H9 (cell line): Measurements from ENCODE around the gene TRIM44. TPM values are rescaled to one million over a fixed set of nuclear protein-coding genes. Genes with fewer than 3 reads are reported as not detected.

Source experiments
- DNase-seq: peaks from one replicate; pipeline ENCODE4 v3.0.0-alpha.2; 2017
- H2AFZ ChIP-seq: one replicate; pipeline ENCODE4 v1.6.1; 2013; ENCODE audit warnings: mild to moderate bottlenecking, low read length, control low read depth, moderate library complexity
- H2AK5ac ChIP-seq: 2 replicates; pipeline ENCODE4 v1.6.1; 2013; ENCODE audit warnings: low read length, control low read depth, mixed read lengths; ENCODE audit not compliant: insufficient read length
- H2BK120ac ChIP-seq: one replicate; pipeline ENCODE4 v1.6.1; 2013; ENCODE audit warnings: low read depth, mild to moderate bottlenecking, low read length, control low read depth, inconsistent platforms; ENCODE audit not compliant: poor library complexity, severe bottlenecking
- H2BK12ac ChIP-seq: 2 replicates; pipeline ENCODE4 v1.6.1; 2013; ENCODE audit warnings: low read length, control low read depth, mixed read lengths, low read depth; ENCODE audit not compliant: insufficient read length
- H2BK15ac ChIP-seq: 2 replicates; pipeline ENCODE4 v1.6.1; 2013; ENCODE audit warnings: low read depth, low read length, control low read depth
- H2BK20ac ChIP-seq: one replicate; pipeline ENCODE4 v1.6.1; 2013; ENCODE audit warnings: low read depth, mild to moderate bottlenecking, low read length, control low read depth, inconsistent platforms; ENCODE audit not compliant: poor library complexity, severe bottlenecking
- H2BK5ac ChIP-seq: 2 replicates; pipeline ENCODE4 v1.6.1; 2013; ENCODE audit warnings: low read length, control low read depth, mixed read lengths; ENCODE audit not compliant: insufficient read length
- H3K14ac ChIP-seq: 2 replicates; pipeline ENCODE4 v1.6.1; 2013; ENCODE audit warnings: low read length, control low read depth; ENCODE audit not compliant: insufficient read depth
- H3K18ac ChIP-seq: 2 replicates; pipeline ENCODE4 v1.6.1; 2013; ENCODE audit warnings: low read depth, mild to moderate bottlenecking, mixed read lengths, low read length, control low read depth; ENCODE audit not compliant: insufficient read length
- H3K23ac ChIP-seq: 2 replicates; pipeline ENCODE4 v1.6.1; 2013; ENCODE audit warnings: low read length, control low read depth, mixed read lengths, low read depth; ENCODE audit not compliant: insufficient read length
- H3K23me2 ChIP-seq: 2 replicates; pipeline ENCODE4 v1.6.1; 2013; ENCODE audit warnings: low read depth, mild to moderate bottlenecking, mixed read lengths, low read length, control low read depth; ENCODE audit not compliant: insufficient read length, poor library complexity, severe bottlenecking
- H3K27ac ChIP-seq: 2 replicates; pipeline ENCODE4 v1.5.1; 2013; ENCODE audit warnings: low read length, control low read depth, mixed read lengths, low read depth; ENCODE audit not compliant: insufficient read length
- H3K27me3 ChIP-seq: 2 replicates; pipeline ENCODE4 v1.6.1; 2013; ENCODE audit warnings: low read length, control low read depth, inconsistent platforms; ENCODE audit not compliant: insufficient read depth
- H3K4ac ChIP-seq: 2 replicates; pipeline ENCODE4 v1.6.1; 2013; ENCODE audit warnings: low read depth, mild to moderate bottlenecking, control low read depth, inconsistent platforms, low read length, moderate library complexity
- H3K4me1 ChIP-seq: 2 replicates; pipeline ENCODE4 v1.6.1; 2013; ENCODE audit warnings: low read length, control low read depth, inconsistent platforms; ENCODE audit not compliant: insufficient read depth
- H3K4me2 ChIP-seq: 2 replicates; pipeline ENCODE4 v1.6.1; 2013; ENCODE audit warnings: low read length, control low read depth, mixed read lengths; ENCODE audit not compliant: insufficient read length, insufficient read depth
- H3K56ac ChIP-seq: 2 replicates; pipeline ENCODE4 v1.6.1; 2013; ENCODE audit warnings: low read depth, mild to moderate bottlenecking, mixed read lengths, low read length, control low read depth; ENCODE audit not compliant: insufficient read length
- H3K79me1 ChIP-seq: 2 replicates; pipeline ENCODE4 v1.6.1; 2013; ENCODE audit warnings: low read depth, mild to moderate bottlenecking, moderate library complexity, low read length, control low read depth, inconsistent platforms; ENCODE audit not compliant: insufficient read depth, poor library complexity, severe bottlenecking
- H3K79me2 ChIP-seq: 2 replicates; pipeline ENCODE4 v1.6.1; 2013; ENCODE audit warnings: low read length, control low read depth, inconsistent platforms; ENCODE audit not compliant: insufficient read depth
- H3K9ac ChIP-seq: 2 replicates; pipeline ENCODE4 v1.6.1; 2013; ENCODE audit warnings: low read length, control low read depth, mixed read lengths; ENCODE audit not compliant: insufficient read length; ENCODE audit errors: extremely low read depth
- H3K9me3 ChIP-seq: one replicate; pipeline ENCODE4 v1.6.1; 2013; ENCODE audit warnings: low read depth, low read length, inconsistent platforms; ENCODE audit not compliant: control insufficient read depth
- H3T11ph ChIP-seq: one replicate; pipeline ENCODE4 v1.6.1; 2013; ENCODE audit warnings: mild to moderate bottlenecking, low read length, control low read depth, inconsistent platforms
- H4K20me1 ChIP-seq: one replicate; pipeline ENCODE4 v1.6.1; 2013; ENCODE audit not compliant: control insufficient read depth, insufficient read length, insufficient read depth
- H4K5ac ChIP-seq: 2 replicates; pipeline ENCODE4 v1.6.1; 2013; ENCODE audit warnings: low read depth, mild to moderate bottlenecking, mixed read lengths, low read length, control low read depth; ENCODE audit not compliant: insufficient read length
- H4K8ac ChIP-seq: replicated peaks from 2 replicates; pipeline ENCODE4 v1.6.1; 2013; ENCODE audit warnings: low read length, control low read depth, mixed read lengths, low read depth; ENCODE audit not compliant: insufficient read length
- H4K91ac ChIP-seq: 2 replicates; pipeline ENCODE4 v1.6.1; 2013; ENCODE audit warnings: low read depth, mild to moderate bottlenecking, moderate library complexity, mixed read lengths, low read length, control low read depth; ENCODE audit not compliant: insufficient read length
- H3K27ac Mint-ChIP-seq, 3 experiments: 2 replicates in 2 of 3; 3 replicates in 1 of 3; pipeline ENCODE4 v1.8.0; 2020 to 2021; ENCODE audit warnings: mixed read lengths in 3 of 3, mild to moderate bottlenecking in 1 of 3, moderate library complexity in 1 of 3
- H3K27me3 Mint-ChIP-seq: 2 replicates; pipeline ENCODE4 v1.8.0; 2021; ENCODE audit warnings: low read depth, mild to moderate bottlenecking, moderate library complexity, mixed read lengths
- H3K36me3 Mint-ChIP-seq, 3 experiments: 2 replicates in 2 of 3; 3 replicates in 1 of 3; pipeline ENCODE4 v1.8.0; 2020 to 2021; ENCODE audit warnings: low read depth in 3 of 3, mixed read lengths in 3 of 3; ENCODE audit not compliant: insufficient read depth in 1 of 3
- H3K4me1 Mint-ChIP-seq, 2 experiments: 2 replicates each; pipeline ENCODE4 v1.8.0; 2020; ENCODE audit warnings: mixed read lengths in 2 of 2
- H3K4me3 Mint-ChIP-seq, 2 experiments: 2 replicates in 1 of 2; 3 replicates in 1 of 2; pipeline ENCODE4 v1.8.0; 2020 to 2021; ENCODE audit warnings: mild to moderate bottlenecking in 2 of 2, mixed read lengths in 2 of 2, moderate library complexity in 1 of 2
- H3K9me3 Mint-ChIP-seq, 2 experiments: 2 replicates in 1 of 2; 3 replicates in 1 of 2; pipeline ENCODE4 v1.8.0; 2020; ENCODE audit warnings: mild to moderate bottlenecking in 2 of 2, mixed read lengths in 2 of 2, moderate library complexity in 1 of 2
- WGBS: extraction: QIAGEN DNeasy Blood & Tissue Kit; methylation state at CpG from one replicate; pipeline ENCODE4 v1.1.7; 2013; ENCODE audit warnings: missing lambda C conversion rate, low lambda C conversion rate, mixed read lengths; ENCODE audit not compliant: insufficient read length; ENCODE audit errors: extremely low coverage; 5-methylcytosine and 5-hydroxymethylcytosine counted together
- total RNA-seq: library from RNA; stranded (reverse); gene quantifications from 2 replicates; pipeline ENCODE4 v1.2.1, GENCODE V29; 2021
- TF ChIP-seq, protein P1 (sequence below): fragments of 200-600 bp; sonication (generic); conservative IDR thresholded peaks from 3 replicates; pipeline ENCODE4 v1.8.0; 2021; ENCODE audit warnings: antibody characterized with exemption, mild to moderate bottlenecking

The TRIM44 gene
- total RNA-seq, 1 experiment from 2014 or later: 37.7 TPM

- no peak overlapping the region for H3K4ac ChIP-seq
These were observed 196.7 kb downstream of the TRIM44 start for GRCh38 chr11:35859301-35859700.

More at GRCh38 chr11:35859301-35859700, 196.7 kb downstream of the TRIM44 start:
- no peak overlapping the region for H2BK20ac ChIP-seq
- TF ChIP-seq, protein P1, sequence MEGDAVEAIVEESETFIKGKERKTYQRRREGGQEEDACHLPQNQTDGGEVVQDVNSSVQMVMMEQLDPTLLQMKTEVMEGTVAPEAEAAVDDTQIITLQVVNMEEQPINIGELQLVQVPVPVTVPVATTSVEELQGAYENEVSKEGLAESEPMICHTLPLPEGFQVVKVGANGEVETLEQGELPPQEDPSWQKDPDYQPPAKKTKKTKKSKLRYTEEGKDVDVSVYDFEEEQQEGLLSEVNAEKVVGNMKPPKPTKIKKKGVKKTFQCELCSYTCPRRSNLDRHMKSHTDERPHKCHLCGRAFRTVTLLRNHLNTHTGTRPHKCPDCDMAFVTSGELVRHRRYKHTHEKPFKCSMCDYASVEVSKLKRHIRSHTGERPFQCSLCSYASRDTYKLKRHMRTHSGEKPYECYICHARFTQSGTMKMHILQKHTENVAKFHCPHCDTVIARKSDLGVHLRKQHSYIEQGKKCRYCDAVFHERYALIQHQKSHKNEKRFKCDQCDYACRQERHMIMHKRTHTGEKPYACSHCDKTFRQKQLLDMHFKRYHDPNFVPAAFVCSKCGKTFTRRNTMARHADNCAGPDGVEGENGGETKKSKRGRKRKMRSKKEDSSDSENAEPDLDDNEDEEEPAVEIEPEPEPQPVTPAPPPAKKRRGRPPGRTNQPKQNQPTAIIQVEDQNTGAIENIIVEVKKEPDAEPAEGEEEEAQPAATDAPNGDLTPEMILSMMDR: no peak
- H3K4me2 ChIP-seq: no peak overlapping the region
- H3K27me3 ChIP-seq: no peaks in the 10 kb centered on the region
- no peaks in the 10 kb centered on the region for H3K79me2 ChIP-seq
- H2BK15ac ChIP-seq: no peak overlapping the region
- no peak overlapping the region for H2AK5ac ChIP-seq
- no peaks in the 10 kb centered on the region for H3K79me1 ChIP-seq
- H2AFZ ChIP-seq: no peak overlapping the region
- no peaks in the 10 kb centered on the region for H3K23me2 ChIP-seq
- Mint-ChIP-seq H3K36me3 (no peaks in the 10 kb centered on the region; a peak in 1 of 7 replicates), H3K9me3 (0 out of 5 replicates have a peak, but pooled peaks cover 0 to 3% of the 10 kb centered on the region in 2 experiments), H3K27ac (no peak overlapping the region), H3K4me1 (peaks cover 11% of the 10 kb centered on the region in 2 experiments), H3K27me3 (no peaks in the 10 kb centered on the region), H3K4me3 (no peak overlapping the region)
- H4K5ac ChIP-seq: no peak overlapping the region
- no CpG with 5 or more reads among the region's 2 CpGs for WGBS
- H2BK120ac ChIP-seq: no peak overlapping the region
- no peak overlapping the region for H4K8ac ChIP-seq
- no peak overlapping the region for H3K56ac ChIP-seq
- no peak for DNase-seq
- H2BK5ac ChIP-seq: no peak overlapping the region
- H3K14ac ChIP-seq: no peak overlapping the region
- no peak overlapping the region for H2BK12ac ChIP-seq
- no peak overlapping the region for H4K91ac ChIP-seq
- no peaks in the 10 kb centered on the region for H4K20me1 ChIP-seq
- no peak overlapping the region for H3K27ac ChIP-seq
- no peak overlapping the region for H3T11ph ChIP-seq
- no peaks in the 10 kb centered on the region for H3K4me1 ChIP-seq
- H3K9ac ChIP-seq: no peak overlapping the region
- no peak overlapping the region for H3K23ac ChIP-seq
- no peak overlapping the region for H3K18ac ChIP-seq
- H3K9me3 ChIP-seq: no peaks in the 10 kb centered on the region
